ENCODE measurements around the gene R3HDM4.
"Not testable (repeated sequence)": the region's sequence is repeated elsewhere in the genome, so short reads cannot be mapped to it uniquely, and the experiment has no call there.

R3HDM4 gene

GRCh38 chr19:854549-854948 lies 58.5 kb downstream of the R3HDM4 start:
- Histone ChIP-seq H3K4me3 (ENCODE audit: low read length in 2 of 2) (no peak overlapping the region), H3K9ac (ENCODE audit: low read depth in 1 of 2, low read length in 2 of 2) (no peak overlapping the region), H3K4me1 (ENCODE audit: control insufficient read depth in 2 of 2, insufficient read depth in 2 of 2, low read length in 2 of 2) (peaks cover under 1 to 9% of the 10 kb centered on the region in 2 donors), H3K36me3 (ENCODE audit: control insufficient read depth in 2 of 2, insufficient read depth in 2 of 2, low read length in 2 of 2) (no peaks in the 10 kb centered on the region), H3K27me3 (ENCODE audit: control insufficient read depth in 2 of 2, insufficient read depth in 2 of 2, low read length in 2 of 2) (peaks cover 0 to 5% of the 10 kb centered on the region in 2 donors), H3K27ac (ENCODE audit: low read depth in 2 of 2, low read length in 2 of 2) (no peak overlapping the region), H3K9me3 (ENCODE audit: control insufficient read depth in 2 of 2, low read length in 2 of 2) (no peaks in the 10 kb centered on the region)

- H3K9ac ChIP-seq (ENCODE audit: low read depth in 1 of 2, low read length in 2 of 2); H3K27me3 ChIP-seq (ENCODE audit: control insufficient read depth in 2 of 2, insufficient read depth in 2 of 2, low read length in 2 of 2); H3K36me3 ChIP-seq (ENCODE audit: control insufficient read depth in 2 of 2, insufficient read depth in 2 of 2, low read length in 2 of 2); H3K4me3 ChIP-seq (ENCODE audit: low read length in 2 of 2); H3K27ac ChIP-seq (ENCODE audit: low read depth in 2 of 2, low read length in 2 of 2); H3K9me3 ChIP-seq (ENCODE audit: control insufficient read depth in 2 of 2, low read length in 2 of 2); H3K4me1 ChIP-seq (ENCODE audit: control insufficient read depth in 2 of 2, insufficient read depth in 2 of 2, low read length in 2 of 2): not testable (repeated sequence)
These were observed 59.3 kb downstream of the R3HDM4 start for GRCh38 chr19:853614-854220.

- H3K36me3 ChIP-seq (ENCODE audit: control insufficient read depth in 2 of 2, insufficient read depth in 2 of 2, low read length in 2 of 2), result no peaks in the 10 kb centered on the region
- H3K9me3 ChIP-seq (ENCODE audit: control insufficient read depth in 2 of 2, low read length in 2 of 2), result no peaks in the 10 kb centered on the region
- H3K9ac ChIP-seq (ENCODE audit: low read depth in 1 of 2, low read length in 2 of 2), result no peak overlapping the region
- H3K27me3 ChIP-seq (ENCODE audit: control insufficient read depth in 2 of 2, insufficient read depth in 2 of 2, low read length in 2 of 2), result peaks cover 4 to 9% of the 10 kb centered on the region in 2 donors
- H3K4me1 ChIP-seq (ENCODE audit: control insufficient read depth in 2 of 2, insufficient read depth in 2 of 2, low read length in 2 of 2), result peaks cover 0 to 5% of the 10 kb centered on the region in 2 donors
- no peak overlapping the region for H3K4me3 ChIP-seq (ENCODE audit: low read length in 2 of 2)
- no peak overlapping the region for H3K27ac ChIP-seq (ENCODE audit: low read depth in 2 of 2, low read length in 2 of 2)
These were observed 59.9 kb downstream of the R3HDM4 start for GRCh38 chr19:853014-853585.

GRCh38 chr19:852136-853013 lies 60.6 kb downstream of the R3HDM4 start, which contains the start of gene ELANE:
Gene ELANE (plus strand): TSS chr19:852303. CDS start chr19:852329, 26 bp downstream.
- peaks cover 0 to 5% of the 10 kb centered on the region in 2 donors for H3K4me1 ChIP-seq (ENCODE audit: control insufficient read depth in 2 of 2, insufficient read depth in 2 of 2, low read length in 2 of 2)
- peak within 1 kb of the TSS; percentile 68 to 78 for H3K27ac ChIP-seq (ENCODE audit: low read depth in 2 of 2, low read length in 2 of 2)
- no peak within 1 kb of the TSS for H3K9ac ChIP-seq (ENCODE audit: low read depth in 1 of 2, low read length in 2 of 2)
- no peaks in the 10 kb centered on the region for H3K9me3 ChIP-seq (ENCODE audit: control insufficient read depth in 2 of 2, low read length in 2 of 2)
- no peaks in the 10 kb centered on the region for H3K36me3 ChIP-seq (ENCODE audit: control insufficient read depth in 2 of 2, insufficient read depth in 2 of 2, low read length in 2 of 2)
- no peak within 1 kb of the TSS for H3K4me3 ChIP-seq (ENCODE audit: low read length in 2 of 2)
- peaks cover 5 to 16% of the 10 kb centered on the region in 2 donors for H3K27me3 ChIP-seq (ENCODE audit: control insufficient read depth in 2 of 2, insufficient read depth in 2 of 2, low read length in 2 of 2)

- Histone ChIP-seq H3K27ac (ENCODE audit: low read depth in 2 of 2, low read length in 2 of 2) (peak overlapping the region; percentile 68 to 78), H3K9ac (ENCODE audit: low read depth in 1 of 2, low read length in 2 of 2) (no peak overlapping the region), H3K4me1 (ENCODE audit: control insufficient read depth in 2 of 2, insufficient read depth in 2 of 2, low read length in 2 of 2) (peaks cover 0 to 5% of the 10 kb centered on the region in 2 donors), H3K27me3 (ENCODE audit: control insufficient read depth in 2 of 2, insufficient read depth in 2 of 2, low read length in 2 of 2) (peaks cover 11 to 26% of the 10 kb centered on the region in 2 donors), H3K9me3 (ENCODE audit: control insufficient read depth in 2 of 2, low read length in 2 of 2) (no peaks in the 10 kb centered on the region), H3K36me3 (ENCODE audit: control insufficient read depth in 2 of 2, insufficient read depth in 2 of 2, low read length in 2 of 2) (no peaks in the 10 kb centered on the region), H3K4me3 (ENCODE audit: low read length in 2 of 2) (no peak overlapping the region)
These were observed 62.1 kb downstream of the R3HDM4 start for GRCh38 chr19:850979-851335.

GRCh38 chr19:850221-850978 lies 62.6 kb downstream of the R3HDM4 start:
- H3K9me3 ChIP-seq (ENCODE audit: control insufficient read depth in 2 of 2, low read length in 2 of 2), result no peaks in the 10 kb centered on the region
- H3K9ac ChIP-seq (ENCODE audit: low read depth in 1 of 2, low read length in 2 of 2), result no peak overlapping the region
- H3K4me3 ChIP-seq (ENCODE audit: low read length in 2 of 2), result no peak overlapping the region
- H3K27ac ChIP-seq (ENCODE audit: low read depth in 2 of 2, low read length in 2 of 2), result peak overlapping the region; percentile 68 to 78
- peaks cover 15 to 27% of the 10 kb centered on the region in 2 donors for H3K27me3 ChIP-seq (ENCODE audit: control insufficient read depth in 2 of 2, insufficient read depth in 2 of 2, low read length in 2 of 2)
- H3K4me1 ChIP-seq (ENCODE audit: control insufficient read depth in 2 of 2, insufficient read depth in 2 of 2, low read length in 2 of 2), result peaks cover 0 to 5% of the 10 kb centered on the region in 2 donors
- no peaks in the 10 kb centered on the region for H3K36me3 ChIP-seq (ENCODE audit: control insufficient read depth in 2 of 2, insufficient read depth in 2 of 2, low read length in 2 of 2)

GRCh38 chr19:849195-849594 lies 63.8 kb downstream of the R3HDM4 start:
- not testable (repeated sequence) for H3K36me3 ChIP-seq (ENCODE audit: control insufficient read depth in 2 of 2, insufficient read depth in 2 of 2, low read length in 2 of 2); H3K27ac ChIP-seq (ENCODE audit: low read depth in 2 of 2, low read length in 2 of 2); H3K4me1 ChIP-seq (ENCODE audit: control insufficient read depth in 2 of 2, insufficient read depth in 2 of 2, low read length in 2 of 2); H3K4me3 ChIP-seq (ENCODE audit: low read length in 2 of 2); H3K9me3 ChIP-seq (ENCODE audit: control insufficient read depth in 2 of 2, low read length in 2 of 2); H3K9ac ChIP-seq (ENCODE audit: low read depth in 1 of 2, low read length in 2 of 2)
- H3K27me3 ChIP-seq (ENCODE audit: control insufficient read depth in 2 of 2, insufficient read depth in 2 of 2, low read length in 2 of 2), result peaks cover 15 to 31% of the 10 kb centered on the region in 2 donors

GRCh38 chr19:848386-848921 lies 64.6 kb downstream of the R3HDM4 start:
- Histone ChIP-seq H3K27me3 (ENCODE audit: control insufficient read depth in 2 of 2, insufficient read depth in 2 of 2, low read length in 2 of 2) (peaks cover 18 to 35% of the 10 kb centered on the region in 2 donors), H3K4me3 (ENCODE audit: low read length in 2 of 2) (no peak overlapping the region), H3K9ac (ENCODE audit: low read depth in 1 of 2, low read length in 2 of 2) (no peak overlapping the region), H3K4me1 (ENCODE audit: control insufficient read depth in 2 of 2, insufficient read depth in 2 of 2, low read length in 2 of 2) (peaks cover 3 to 8% of the 10 kb centered on the region in 2 donors), H3K27ac (ENCODE audit: low read depth in 2 of 2, low read length in 2 of 2) (no peak overlapping the region), H3K9me3 (ENCODE audit: control insufficient read depth in 2 of 2, low read length in 2 of 2) (no peaks in the 10 kb centered on the region), H3K36me3 (ENCODE audit: control insufficient read depth in 2 of 2, insufficient read depth in 2 of 2, low read length in 2 of 2) (no peaks in the 10 kb centered on the region)
